ENCODE results near the gene UGT1A4. TPM values are rescaled to one million over a fixed set of nuclear protein-coding genes. Genes with fewer than 3 reads are reported as not detected.

The UGT1A4 gene
- total RNA-seq, 1 donor from 2014 or later = not detected

DNA sequence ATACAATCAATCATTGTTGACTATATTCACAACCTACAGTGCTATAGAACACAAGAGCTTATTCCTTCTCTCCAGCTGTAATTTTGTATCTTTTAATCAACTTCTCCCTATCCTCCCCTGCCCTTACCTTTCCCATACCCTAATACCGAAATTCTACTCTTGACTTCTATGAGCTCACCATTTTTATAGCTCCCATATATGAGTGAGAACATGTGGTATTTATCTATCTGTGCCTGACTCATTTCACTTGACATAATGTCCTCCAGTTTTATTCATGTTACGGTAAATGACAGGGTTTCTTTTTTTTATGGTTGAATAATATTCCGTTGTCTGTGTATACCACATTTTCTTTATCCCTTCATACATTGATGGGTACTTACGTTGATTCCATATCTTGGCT, 62.2 kb downstream of the UGT1A4 start:
- no peak for DNase-seq (ENCODE audit: low read depth)

DNA sequence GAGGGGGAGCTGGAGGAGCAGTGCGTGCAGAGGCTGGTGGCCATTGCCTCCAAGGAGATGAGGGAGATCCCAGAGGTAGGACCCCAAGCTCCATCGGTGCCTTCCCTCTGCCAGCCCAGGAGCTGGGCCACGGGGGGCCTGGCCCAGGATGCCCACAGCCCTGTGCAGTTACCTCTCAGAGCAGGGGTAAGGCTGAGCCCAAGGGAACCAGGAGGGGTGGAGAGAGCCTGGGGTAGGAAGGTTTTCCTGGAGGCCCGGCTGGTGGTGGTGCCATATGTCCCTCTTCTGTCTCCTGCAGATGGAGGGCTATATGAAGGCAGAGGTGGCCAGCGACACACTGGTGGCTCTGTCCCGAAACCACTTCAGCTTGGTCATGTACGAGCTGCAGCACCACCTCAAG, 71.0 kb downstream of the UGT1A4 start:
- no peak for DNase-seq (ENCODE audit: low read depth)

DNA sequence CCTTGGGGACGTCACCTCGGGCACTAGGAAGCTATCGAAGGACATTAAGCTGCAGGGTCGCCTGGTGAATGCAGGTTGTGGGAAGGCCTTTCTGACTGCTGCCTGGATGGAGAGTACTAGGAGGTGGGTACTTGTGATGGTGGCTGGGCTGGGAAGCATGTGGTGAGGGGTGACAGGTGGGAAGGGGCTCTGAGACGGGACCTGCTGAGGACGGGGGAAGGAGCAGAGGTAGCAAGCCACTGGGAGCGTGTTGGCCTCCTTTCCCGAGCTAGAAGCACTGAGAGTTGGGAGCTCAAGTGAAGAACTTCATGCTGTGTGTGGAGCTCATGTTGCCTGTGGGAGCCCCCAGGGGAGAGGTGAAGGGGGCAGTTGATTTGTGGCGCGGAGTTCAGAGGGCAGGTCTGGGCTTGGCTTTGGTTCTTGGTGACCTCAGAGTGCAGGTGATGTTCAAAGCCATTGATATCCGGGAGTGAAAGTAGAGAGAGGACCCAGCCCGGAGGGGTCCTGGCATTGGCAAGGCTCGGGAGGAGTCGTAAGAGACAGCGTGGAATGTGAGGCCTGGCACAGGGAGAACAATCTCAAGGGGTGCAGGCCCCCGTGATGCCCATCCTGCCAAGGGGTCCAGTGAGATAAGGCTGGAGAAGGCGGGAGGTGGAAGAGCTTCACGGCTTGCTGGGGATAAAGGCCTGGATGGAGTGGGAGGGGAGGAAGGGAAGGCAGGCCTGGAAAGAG, 72.8 kb downstream of the UGT1A4 start:
- no peak for DNase-seq (ENCODE audit: low read depth)

DNA sequence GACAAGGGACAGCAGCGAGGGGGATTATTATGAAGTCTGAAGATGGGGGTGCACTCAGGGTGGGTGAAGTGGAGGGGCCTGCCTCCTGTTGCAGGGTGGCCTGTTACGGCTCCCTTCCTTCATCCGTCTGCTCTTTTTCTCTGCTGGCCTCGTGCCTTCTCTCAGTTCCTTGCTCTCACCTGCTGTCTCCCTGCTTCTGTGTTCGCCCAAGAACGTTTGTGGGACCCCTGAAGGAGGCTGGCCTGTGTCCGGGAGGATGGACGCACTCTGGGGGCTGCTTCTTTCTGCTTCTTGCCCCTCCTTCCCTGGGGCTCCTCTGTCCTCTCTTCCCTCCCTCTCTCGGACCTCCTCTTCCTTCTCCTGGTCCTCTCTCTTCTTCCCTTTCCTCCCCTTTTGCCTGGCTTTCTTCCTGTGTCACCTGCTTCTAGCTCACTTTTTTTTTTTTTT, 73.4 kb downstream of the UGT1A4 start:
- DNase-seq (ENCODE audit: low read depth) = no peak

DNA sequence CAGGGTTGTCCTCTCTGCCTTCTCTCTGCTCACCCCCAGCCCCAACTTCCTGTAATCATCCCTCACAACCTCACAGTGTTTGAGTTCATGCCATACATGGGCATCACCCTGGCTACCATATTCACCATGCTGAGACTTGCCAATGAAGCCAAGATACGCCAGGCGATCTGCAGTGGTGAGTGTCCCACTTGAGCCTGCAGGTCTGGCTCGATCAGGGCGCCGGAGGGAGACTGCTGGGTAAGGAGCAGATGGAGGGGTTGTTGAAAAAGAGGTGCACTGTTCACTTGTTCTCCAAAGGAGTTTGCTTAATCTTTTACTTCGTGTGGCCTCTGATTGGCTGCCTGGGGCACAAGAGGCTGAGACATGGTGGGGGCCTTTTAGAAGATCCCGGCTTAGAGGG, 74.2 kb downstream of the UGT1A4 start:
- no peak for DNase-seq (ENCODE audit: low read depth)

DNA sequence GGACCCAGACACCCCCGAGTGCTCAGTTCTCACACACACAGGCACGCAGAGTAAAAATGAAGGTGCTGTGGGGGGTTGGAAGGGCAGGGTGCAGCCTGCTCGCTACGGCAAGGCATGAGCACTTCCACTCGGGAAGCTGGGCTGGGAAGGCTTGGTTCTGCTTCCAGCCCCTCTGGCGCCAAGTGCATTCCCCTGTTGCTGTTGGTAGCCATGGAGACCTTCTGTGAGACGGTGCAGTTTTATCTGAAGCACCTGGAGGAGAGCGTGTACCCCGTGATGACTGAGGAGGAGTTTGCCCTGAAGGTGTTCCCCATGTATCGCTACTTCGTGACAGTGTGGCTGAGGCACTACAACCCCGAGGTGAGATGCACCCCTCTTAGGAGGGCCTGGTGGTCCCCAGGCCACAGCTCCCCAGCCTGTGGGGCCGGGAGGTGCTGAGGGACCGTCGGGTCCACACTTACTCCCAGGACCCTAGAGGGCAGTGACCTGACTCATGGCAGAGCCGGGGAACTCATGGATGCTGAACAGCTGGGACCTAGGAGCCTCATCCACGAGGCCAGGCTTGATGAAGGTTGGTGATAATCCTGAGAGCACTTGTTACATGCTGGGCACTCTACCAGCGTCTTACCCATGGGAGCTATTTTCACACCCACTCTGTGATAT, 75.1 kb downstream of the UGT1A4 start:
- no peak for DNase-seq (ENCODE audit: low read depth)

DNA sequence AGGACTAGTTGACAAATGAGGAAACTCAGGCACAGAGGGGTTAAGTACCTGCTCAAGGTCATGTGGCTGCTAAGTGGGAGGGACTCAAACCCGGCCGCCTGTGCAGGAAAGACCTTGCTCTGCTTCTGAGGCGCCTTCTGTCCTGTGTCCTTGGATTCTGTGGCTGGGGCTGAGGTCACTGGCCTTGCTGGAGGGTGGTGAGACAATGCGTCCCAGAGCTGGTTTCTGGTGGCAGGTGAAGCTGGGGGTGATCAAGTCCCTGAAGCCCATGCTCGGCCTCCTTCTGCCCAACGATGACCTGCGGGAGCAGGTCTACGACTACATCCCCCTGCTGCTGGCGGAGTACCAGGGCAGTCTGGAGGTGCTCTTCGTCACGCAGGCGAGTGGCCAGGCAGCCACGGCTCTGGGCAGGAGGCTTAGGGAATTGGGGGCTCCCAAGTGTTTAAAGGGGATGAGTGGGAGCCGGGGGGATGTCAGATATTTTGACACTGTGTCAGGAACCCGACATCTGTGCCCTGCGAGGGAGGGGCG, 75.7 kb downstream of the UGT1A4 start:
- no peak for DNase-seq (ENCODE audit: low read depth)

DNA sequence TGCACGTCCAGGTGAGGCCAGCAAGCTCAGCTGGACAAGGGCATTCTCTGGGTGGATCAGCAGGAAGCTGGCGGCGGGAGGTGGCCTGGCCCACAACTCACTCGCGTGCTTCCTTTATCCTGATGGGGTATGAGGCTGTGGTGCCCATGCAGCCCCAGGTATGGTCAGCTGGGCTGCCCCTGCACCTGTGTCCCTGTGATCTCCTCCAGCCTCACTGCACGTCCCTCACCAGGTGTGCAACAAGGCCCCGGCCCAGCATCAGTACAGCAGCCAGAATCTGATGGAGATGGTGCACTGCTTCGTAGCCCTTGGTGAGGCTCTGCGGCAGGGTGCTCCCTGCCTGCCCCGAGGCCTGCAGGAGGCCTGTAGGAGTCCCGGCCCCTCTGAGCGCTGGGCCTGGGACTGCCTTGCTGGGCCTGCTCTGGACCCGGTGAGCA, 77.2 kb downstream of the UGT1A4 start:
- DNase-seq (ENCODE audit: low read depth) = no peak

DNA sequence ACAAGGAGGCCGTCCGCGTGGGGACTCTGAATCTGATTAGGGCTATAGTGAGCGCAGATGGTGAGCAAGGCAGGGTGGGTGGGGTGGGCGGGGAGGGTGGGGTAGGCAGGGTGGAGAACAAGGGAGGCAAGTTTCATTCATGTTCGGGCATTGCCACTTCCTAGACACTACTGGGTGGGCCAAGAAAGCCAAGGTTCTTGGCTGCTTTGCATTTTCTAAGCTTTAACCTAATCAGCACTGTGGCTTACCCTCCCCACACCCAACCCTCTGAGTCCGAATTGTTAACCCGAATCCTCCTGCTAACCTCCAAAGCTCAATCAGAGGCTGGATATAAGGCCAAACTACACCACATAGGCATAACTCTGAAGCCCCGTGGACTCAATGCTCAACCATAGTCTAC, 77.7 kb downstream of the UGT1A4 start:
- DNase-seq (ENCODE audit: low read depth) = no peak

DNA sequence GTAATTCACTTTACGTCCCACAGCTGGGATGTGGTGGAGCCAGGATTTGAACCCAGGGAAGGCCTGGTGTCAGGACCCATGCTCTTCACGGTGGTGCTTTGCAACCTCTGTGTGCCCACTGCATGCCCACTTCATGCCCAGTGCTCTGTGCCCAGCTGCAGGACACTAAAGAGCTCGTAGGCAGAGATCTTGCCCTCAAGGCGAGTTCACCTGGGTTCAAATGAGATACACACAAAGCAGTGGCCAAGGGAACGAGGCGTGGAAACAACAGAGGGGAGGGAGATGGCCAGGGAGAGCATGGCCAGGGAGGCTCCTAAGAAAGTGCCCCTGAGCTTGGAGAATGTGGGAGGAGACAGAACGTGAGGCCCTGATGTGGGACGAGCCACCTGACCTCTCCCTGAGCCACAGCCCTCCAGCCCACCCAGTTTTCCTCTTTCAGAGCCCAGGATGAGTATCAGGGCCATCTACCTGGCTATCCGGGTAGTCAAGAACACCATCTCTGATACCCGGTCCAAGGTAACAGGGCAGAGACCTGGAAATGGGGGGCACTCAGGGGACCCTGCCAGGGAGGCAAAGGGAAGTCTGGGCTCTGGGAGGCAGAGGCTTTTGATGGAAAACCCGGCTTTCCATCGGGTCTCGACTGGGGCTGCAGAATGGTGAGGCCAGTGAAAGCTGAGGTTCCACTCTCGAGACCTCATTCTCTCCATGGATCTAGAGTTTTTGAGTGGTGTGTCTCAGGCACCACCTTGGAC, 80.0 kb downstream of the UGT1A4 start:
- no peak for DNase-seq (ENCODE audit: low read depth)

DNA sequence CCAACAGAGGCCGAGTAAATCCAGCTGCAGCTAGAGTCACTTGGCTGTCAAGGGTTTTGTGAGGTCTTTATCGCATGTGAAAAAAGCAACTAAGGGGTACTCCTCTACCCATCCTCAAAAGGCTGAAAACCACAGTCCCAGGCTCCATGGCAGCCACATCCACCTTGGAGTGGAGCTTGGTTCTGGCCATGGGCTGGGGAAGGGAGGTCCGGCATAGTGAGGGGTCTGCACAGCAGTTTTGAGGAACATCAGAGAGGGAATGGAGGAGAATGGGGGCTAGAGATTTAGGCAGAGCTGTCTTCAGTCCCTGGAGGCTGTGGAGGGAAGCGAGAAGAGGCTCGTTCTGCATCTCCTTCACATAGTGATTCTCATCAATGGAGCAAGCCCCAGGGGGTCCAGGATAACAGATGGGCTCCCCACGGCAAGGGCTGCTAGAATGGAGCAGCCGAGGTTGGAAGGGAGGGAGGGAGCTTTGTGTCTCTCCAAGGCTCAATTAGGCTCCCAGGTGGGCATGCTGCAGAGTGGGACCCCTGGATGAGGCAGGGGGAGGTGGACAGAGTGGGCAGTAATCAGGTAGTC, 80.6 kb downstream of the UGT1A4 start:
- no peak for DNase-seq (ENCODE audit: low read depth)

DNA sequence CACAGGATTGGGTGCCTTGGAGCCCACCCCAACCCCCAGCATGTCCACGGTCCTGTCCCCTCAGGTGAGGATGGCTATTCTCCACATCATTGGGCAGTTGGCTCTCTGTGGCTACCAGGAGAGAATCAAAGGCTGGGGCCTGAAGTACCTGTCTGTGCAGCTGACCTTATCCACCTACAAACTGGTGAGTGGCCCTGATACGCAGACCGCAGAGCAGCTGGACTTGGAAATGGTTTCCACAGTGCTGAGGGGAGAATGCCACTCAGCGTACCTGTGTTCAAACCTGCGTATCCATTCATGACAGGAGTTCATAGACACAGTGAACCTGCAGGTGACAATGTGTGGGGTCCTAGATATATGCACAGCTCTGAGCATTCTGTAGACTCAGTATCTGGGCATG, 81.2 kb downstream of the UGT1A4 start:
- DNase-seq (ENCODE audit: low read depth) = no peak

DNA sequence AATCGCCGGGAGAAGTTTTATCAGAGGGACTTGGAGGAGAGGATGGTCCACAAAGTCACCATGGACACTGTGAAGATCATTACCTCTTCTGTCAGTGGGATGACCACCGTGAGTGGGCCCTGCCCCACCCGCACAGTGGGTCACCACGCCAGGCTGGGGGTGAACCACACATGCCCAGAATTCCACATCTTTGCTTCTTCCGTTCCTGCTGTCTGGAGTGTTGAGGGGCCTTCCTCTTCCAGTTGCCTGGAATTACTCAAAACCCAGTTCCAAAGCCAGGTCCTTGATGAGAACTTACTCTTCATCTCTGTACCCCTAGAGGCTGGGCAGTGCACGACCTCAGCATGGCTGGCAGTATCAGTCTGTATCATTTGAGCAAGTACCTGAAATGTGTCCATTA, 81.7 kb downstream of the UGT1A4 start:
- no peak for DNase-seq (ENCODE audit: low read depth)

DNA sequence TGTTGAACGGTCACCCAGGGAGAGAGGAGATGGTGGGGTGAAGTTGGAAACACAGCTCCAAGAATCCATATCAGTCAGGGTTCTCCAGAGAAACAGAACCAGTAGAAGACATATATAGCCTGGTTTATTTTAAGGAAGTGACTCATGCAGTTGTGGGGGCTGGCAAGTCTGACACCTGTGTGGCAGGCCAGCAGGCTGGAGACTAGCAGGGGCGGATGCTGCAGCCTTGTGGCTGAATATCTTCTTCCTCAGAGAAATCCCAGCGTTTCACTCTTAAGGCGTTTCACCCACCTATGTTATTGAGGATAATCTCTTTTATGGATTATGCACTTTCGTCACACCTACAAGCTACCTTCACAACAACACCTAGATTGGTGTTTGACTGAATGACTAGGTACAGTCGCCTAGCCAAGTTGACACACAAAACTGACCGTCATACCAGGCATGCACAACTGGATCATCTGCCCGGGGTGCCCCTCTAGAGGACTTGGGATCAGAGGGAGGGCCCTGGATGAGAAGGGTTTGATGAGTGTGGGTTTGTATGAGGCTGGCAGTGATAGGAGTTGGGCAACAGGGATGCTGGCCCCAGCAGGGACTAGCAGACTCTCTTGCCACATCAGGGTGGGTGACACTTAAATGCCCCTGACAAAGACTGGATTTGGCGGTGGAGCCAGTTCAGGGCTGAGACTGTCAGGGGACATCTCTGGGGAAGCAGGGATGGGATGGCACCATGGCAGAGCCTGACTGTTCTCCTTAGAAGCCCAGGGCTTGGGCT, 83.0 kb downstream of the UGT1A4 start:
- DNase-seq (ENCODE audit: low read depth) = peak; percentile 45

DNA sequence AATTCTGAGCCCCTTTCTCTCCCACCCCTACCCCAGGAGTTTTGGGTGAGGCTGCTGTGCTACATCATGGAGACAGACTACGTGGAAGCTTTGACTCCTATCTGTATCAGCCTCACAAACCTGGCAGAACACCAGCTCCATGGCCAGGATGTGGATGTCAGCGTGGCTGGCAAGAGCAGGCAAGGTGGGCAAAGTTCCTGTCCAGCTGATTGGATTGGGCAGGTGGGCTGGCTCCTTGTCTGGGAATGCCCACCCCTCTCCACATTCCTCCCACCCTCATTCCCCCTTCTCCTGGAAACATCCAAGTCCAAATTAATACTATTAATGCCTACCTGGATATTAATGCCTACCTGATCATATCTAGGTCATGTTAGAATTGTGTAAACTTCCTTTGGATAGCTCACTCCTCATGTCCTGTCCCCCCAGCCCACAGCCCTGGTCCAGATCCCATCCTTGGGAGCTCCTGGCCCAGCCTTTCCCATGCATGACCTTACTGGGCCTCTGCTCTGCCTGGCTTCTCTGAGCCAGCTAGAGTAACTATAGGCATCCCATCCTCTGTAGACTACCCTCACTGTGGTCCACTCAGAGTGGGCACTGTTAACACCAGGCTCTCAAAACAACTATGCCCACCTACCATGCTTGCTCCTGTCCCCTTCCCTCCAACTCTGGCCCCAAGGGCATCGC, 83.7 kb downstream of the UGT1A4 start:
- DNase-seq (ENCODE audit: low read depth) = no peak

DNA sequence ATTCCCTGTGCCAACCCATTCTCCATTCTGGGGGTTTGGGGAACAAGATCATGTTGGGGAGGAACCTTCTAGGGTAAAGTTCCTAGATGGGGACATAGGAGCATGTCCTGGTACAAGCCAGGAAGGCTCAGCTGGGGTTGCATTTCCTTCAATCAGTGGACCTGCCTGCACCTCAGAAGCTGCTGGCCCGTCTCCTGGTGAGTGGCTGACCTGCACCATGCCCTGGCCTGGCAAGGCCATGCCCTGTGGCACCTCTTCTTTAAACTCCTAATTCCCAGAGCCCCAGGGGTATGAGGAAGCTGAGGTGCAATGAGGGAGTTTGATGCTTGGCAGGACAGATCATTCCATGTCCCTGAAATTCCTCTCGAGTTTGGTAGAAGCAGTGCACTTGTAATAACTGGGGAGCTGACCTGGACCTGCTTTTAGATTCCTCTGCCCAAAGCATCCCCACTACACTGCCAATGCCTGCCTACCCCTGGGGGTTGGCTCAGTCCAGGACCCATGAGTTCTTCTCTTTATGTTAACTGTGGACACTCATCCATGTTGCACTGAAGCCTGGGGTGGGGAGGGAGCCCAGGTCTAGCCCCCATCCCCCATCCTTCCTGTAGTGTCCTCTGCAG, 84.9 kb downstream of the UGT1A4 start:
- no peak for DNase-seq (ENCODE audit: low read depth)

DNA sequence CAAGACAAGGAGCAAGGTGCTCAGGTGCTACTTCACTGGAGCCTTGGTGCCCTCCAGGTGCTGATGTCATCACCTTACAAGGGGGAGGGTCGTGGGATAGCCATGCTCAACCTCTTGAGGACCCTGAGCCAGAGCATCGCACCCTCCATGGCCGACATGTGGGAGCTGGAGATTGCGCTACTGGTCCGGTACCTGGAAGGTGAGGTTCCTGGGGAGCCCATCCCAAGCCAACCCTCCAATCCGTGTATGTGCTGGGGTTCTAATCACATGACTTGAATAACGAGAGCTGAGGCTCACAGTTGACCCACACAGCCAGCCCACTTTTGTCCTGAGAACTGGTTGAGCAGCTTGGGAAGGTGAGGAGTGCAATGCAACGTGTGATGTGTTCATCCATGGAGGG, 85.5 kb downstream of the UGT1A4 start:
- no peak for DNase-seq (ENCODE audit: low read depth)

DNA sequence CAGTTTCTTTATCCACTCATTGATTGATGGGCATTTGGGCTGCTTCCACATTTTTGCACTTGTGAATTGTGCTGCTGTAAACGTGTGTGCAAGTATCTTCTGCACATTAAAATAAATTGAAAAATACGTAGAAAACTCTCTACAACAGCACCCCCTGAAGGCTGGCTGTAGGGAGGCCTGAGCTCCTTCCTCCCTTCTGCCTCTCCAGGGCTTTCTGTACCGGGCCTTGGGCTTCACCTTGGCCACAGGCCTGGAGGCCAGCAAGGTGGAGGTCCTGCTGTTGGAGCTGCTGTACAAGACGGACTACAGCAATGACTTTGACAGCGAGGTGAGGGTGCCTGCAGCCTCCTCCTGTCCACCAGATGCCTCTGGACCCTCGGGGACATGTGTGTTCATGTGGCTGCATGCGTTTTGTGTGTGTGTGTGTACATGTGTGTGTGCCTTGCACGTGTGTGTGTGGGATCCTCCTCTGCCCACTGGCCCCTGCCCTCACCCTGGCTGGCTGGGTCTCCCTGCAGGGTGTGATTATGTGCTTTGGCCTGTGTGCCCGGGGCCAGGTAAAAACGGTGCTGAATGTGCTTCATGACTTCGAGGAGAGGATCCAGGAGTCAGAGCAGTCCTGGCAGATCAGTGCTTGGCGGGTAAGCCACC, 88.8 kb downstream of the UGT1A4 start:
- DNase-seq (ENCODE audit: low read depth) = no peak

All from myocyte (in vitro differentiated cells).